Neural progenitor cell (in vitro differentiated cells): ENCODE data around the gene MICAL2. TPM values are rescaled to one million over a fixed set of nuclear protein-coding genes. Genes with fewer than 3 reads are reported as not detected.

ENCODE experiments used
- DNase-seq: peaks from one replicate; pipeline ENCODE4 v3.0.0-alpha.2; 2016; ENCODE audit warnings: low spot score
- H2AFZ ChIP-seq: fragments of 200-600 bp; sonication (generic); replicated peaks from 2 replicates; pipeline ENCODE4 v1.6.1; 2016; ENCODE audit warnings: antibody characterized with exemption
- H3F3A ChIP-seq: fragments of 200-600 bp; sonication (generic); 2 replicates; pipeline ENCODE4 v1.6.1; 2016; ENCODE audit warnings: antibody characterized with exemption, low read depth
- H3K27ac ChIP-seq: fragments of 200-600 bp; sonication (generic); 2 replicates; pipeline ENCODE4 v1.5.1; 2016; ENCODE audit warnings: mild to moderate bottlenecking
- H3K27me3 ChIP-seq: fragments of 200-600 bp; sonication (generic); 2 replicates; pipeline ENCODE4 v1.6.1; 2016; ENCODE audit warnings: mild to moderate bottlenecking, moderate library complexity
- H3K36me3 ChIP-seq: fragments of 200-600 bp; sonication (generic); 2 replicates; pipeline ENCODE4 v1.5.1; 2016
- H3K4me1 ChIP-seq: fragments of 200-600 bp; sonication (generic); 2 replicates; pipeline ENCODE4 v1.6.1; 2016; ENCODE audit warnings: mixed run types
- H3K4me2 ChIP-seq: fragments of 200-600 bp; sonication (generic); 2 replicates; pipeline ENCODE4 v1.6.1; 2016
- H3K4me3 ChIP-seq: fragments of 200-600 bp; sonication (generic); 2 replicates; pipeline ENCODE4 v1.5.1; 2016
- H3K79me2 ChIP-seq: fragments of 200-600 bp; sonication (generic); 2 replicates; pipeline ENCODE4 v1.6.1; 2016; ENCODE audit warnings: low read depth
- H3K9ac ChIP-seq: fragments of 200-600 bp; sonication (generic); 2 replicates; pipeline ENCODE4 v1.6.1; 2016
- H3K9me3 ChIP-seq: fragments of 200-600 bp; sonication (generic); 2 replicates; pipeline ENCODE4 v1.5.1; 2016; ENCODE audit warnings: low read depth
- H4K20me1 ChIP-seq: fragments of 200-600 bp; sonication (generic); 2 replicates; pipeline ENCODE4 v1.6.1; 2016; ENCODE audit warnings: low read depth
- H3K27ac Mint-ChIP-seq: 3 replicates; pipeline ENCODE4 v1.8.0; 2021; ENCODE audit warnings: mixed read lengths
- H3K27me3 Mint-ChIP-seq: 2 replicates; pipeline ENCODE4 v1.8.0; 2022; ENCODE audit warnings: low read depth, mild to moderate bottlenecking, inconsistent platforms, moderate library complexity, mixed read lengths; ENCODE audit not compliant: insufficient read depth
- H3K36me3 Mint-ChIP-seq: 3 replicates; pipeline ENCODE4 v1.8.0; 2021; ENCODE audit warnings: mixed read lengths
- H3K4me1 Mint-ChIP-seq: 3 replicates; pipeline ENCODE4 v1.8.0; 2021; ENCODE audit warnings: mixed read lengths
- H3K4me3 Mint-ChIP-seq: 3 replicates; pipeline ENCODE4 v1.8.0; 2021; ENCODE audit warnings: mild to moderate bottlenecking, moderate library complexity, mixed read lengths
- H3K9me3 Mint-ChIP-seq: 3 replicates; pipeline ENCODE4 v1.8.0; 2020; ENCODE audit warnings: mixed read lengths
- EZH2 ChIP-seq: fragments of 200-600 bp; sonication (generic); IDR thresholded peaks from 2 replicates; pipeline ENCODE4 v1.6.1; 2017; ENCODE audit warnings: antibody characterized with exemption, mild to moderate bottlenecking, moderate library complexity
- EZH2phosphoT487 ChIP-seq: fragments of 200-600 bp; sonication (generic); IDR thresholded peaks from 2 replicates; pipeline ENCODE4 v1.6.1; 2017; ENCODE audit warnings: antibody characterized with exemption
- total RNA-seq: library from RNA; depleted of rRNA; stranded (reverse); fragments of >200 nt; gene quantifications from 2 replicates; pipeline ENCODE4 v1.2.3, GENCODE V29; 2015; ENCODE audit warnings: low replicate concordance
- TF ChIP-seq, protein P1 (sequence below): fragments of 200-600 bp; sonication (generic); IDR thresholded peaks from 2 replicates; pipeline ENCODE4 v1.5.1; 2017; ENCODE audit warnings: antibody characterized with exemption, mild to moderate bottlenecking

The MICAL2 gene
- total RNA-seq, 1 donor from 2014 or later = 0.60 TPM

DNA sequence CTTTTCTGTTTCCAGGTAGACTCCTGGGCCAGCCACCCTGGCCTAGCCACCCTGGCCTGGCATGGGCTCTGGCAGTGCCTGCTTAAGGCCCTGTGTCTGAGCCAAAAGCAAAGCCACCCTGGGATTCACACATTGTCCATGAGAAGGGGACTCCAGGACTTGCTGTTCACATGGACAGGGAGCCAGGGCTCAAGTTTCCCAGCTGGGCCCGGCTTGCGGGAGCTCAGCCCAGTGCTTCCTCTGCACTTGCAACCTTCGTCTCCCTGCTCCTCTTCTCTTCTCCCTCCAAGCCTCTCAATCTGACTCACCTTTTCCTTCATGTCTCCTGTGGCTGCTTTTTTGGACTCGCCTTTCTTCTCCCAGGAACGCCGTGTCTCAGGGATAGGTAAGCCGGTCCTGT lies 130.3 kb downstream of the MICAL2 start:
- no peak for TF ChIP-seq EZH2phosphoT487
- TF ChIP-seq, protein P1, sequence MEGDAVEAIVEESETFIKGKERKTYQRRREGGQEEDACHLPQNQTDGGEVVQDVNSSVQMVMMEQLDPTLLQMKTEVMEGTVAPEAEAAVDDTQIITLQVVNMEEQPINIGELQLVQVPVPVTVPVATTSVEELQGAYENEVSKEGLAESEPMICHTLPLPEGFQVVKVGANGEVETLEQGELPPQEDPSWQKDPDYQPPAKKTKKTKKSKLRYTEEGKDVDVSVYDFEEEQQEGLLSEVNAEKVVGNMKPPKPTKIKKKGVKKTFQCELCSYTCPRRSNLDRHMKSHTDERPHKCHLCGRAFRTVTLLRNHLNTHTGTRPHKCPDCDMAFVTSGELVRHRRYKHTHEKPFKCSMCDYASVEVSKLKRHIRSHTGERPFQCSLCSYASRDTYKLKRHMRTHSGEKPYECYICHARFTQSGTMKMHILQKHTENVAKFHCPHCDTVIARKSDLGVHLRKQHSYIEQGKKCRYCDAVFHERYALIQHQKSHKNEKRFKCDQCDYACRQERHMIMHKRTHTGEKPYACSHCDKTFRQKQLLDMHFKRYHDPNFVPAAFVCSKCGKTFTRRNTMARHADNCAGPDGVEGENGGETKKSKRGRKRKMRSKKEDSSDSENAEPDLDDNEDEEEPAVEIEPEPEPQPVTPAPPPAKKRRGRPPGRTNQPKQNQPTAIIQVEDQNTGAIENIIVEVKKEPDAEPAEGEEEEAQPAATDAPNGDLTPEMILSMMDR = no peak
- no peak for TF ChIP-seq EZH2

DNA sequence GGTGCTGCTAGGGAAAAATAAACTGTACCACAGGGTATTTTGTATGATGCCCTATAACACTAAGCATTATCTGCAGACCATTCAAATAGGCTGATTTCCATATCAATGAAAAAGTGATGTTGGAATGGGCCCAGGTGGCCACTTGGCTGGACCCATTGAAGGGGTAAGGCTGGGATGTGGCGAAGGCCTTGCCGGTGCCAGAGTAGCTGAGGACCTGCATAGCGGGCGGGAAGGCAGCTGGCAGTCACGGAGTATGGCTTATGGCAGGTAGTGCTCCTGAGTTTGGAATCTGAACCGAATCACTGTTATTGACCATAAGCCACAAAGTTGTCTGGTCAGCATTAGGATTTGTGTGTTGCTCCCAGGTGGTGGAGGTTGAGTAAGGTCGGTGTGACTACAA lies 131.0 kb downstream of the MICAL2 start:
- Histone ChIP-seq H4K20me1 (no peaks in the 10 kb centered on the region), H3K9me3 (no peaks in the 10 kb centered on the region), H3K4me3 (no peak overlapping the region), H3K4me2 (no peak overlapping the region), H3F3A (no peaks in the 10 kb centered on the region), H3K27me3 (no peaks in the 10 kb centered on the region), H3K36me3 (no peaks in the 10 kb centered on the region), H3K79me2 (no peaks in the 10 kb centered on the region), H3K27ac (no peak overlapping the region), H2AFZ (no peak overlapping the region), H3K4me1 (peaks cover 22% of the 10 kb centered on the region), H3K9ac (no peak overlapping the region)
- DNase-seq = no peak
- no peak overlapping the region for H3K27ac Mint-ChIP-seq
- H3K27me3 Mint-ChIP-seq = peaks cover 5% of the 10 kb centered on the region
- H3K36me3 Mint-ChIP-seq = no peaks in the 10 kb centered on the region
- no peaks in the 10 kb centered on the region for H3K9me3 Mint-ChIP-seq
- TF ChIP-seq, protein P1 = no peak
- TF ChIP-seq EZH2phosphoT487 (no peak), EZH2 (no peak)
- no peak overlapping the region for H3K4me3 Mint-ChIP-seq
- no peaks in the 10 kb centered on the region for H3K4me1 Mint-ChIP-seq

More for the DNA sequence above, 130.3 kb downstream of the MICAL2 start:
- no peaks in the 10 kb centered on the region for H3K36me3 ChIP-seq
- Mint-ChIP-seq H3K27me3 (peaks cover 5% of the 10 kb centered on the region), H3K4me3 (no peak overlapping the region), H3K36me3 (no peaks in the 10 kb centered on the region), H3K9me3 (no peaks in the 10 kb centered on the region), H3K4me1 (no peaks in the 10 kb centered on the region), H3K27ac (no peak overlapping the region)
- no peak overlapping the region for H3K9ac ChIP-seq
- H2AFZ ChIP-seq = no peak overlapping the region
- no peaks in the 10 kb centered on the region for H3K27me3 ChIP-seq
- H3K27ac ChIP-seq = no peak overlapping the region
- H3K4me3 ChIP-seq = no peak overlapping the region
- no peaks in the 10 kb centered on the region for H4K20me1 ChIP-seq
- no peak overlapping the region for H3K4me2 ChIP-seq
- H3F3A ChIP-seq = no peaks in the 10 kb centered on the region
- DNase-seq = no peak
- H3K79me2 ChIP-seq = no peaks in the 10 kb centered on the region
- no peaks in the 10 kb centered on the region for H3K9me3 ChIP-seq
- peaks cover 19% of the 10 kb centered on the region for H3K4me1 ChIP-seq

DNA sequence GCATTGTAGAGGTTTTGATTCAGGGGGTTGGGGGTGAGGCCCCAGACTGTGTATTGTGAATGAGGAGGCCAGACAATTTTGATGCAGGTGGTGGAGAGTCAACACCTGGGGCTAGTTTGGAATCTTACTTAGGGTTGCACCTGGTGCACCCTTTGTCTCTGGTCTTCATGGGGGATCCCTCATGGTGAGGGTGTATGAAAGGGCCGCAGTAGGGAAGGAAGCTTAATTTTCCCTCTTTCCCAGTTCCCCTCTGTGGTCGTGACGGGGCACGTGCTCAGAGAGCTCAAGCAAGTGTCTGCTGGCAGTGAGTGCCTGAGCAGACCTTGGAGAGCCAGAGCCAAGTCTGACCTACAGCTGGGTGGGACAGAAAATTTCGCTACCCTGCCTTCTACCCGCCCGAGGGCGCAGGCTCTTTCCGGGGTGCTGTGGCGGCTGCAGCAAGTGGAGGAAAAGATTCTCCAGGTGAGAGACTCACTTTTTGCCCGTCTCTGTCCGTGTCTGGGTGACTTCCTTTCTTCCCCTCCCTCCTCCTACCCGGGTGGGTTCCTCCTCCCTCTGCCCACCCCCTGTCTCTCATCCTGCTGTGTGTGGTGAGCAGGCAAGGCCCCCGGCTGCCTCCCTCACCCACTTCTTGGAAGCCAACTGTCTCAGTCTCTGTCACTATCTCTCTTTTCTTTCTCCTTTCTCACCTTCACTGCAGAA lies 131.7 kb downstream of the MICAL2 start:
- H3K9ac ChIP-seq = no peak overlapping the region
- H3K36me3 ChIP-seq = no peaks in the 10 kb centered on the region
- H4K20me1 ChIP-seq = no peaks in the 10 kb centered on the region
- TF ChIP-seq EZH2phosphoT487 (no peak), EZH2 (no peak)
- TF ChIP-seq, protein P1 = no peak
- H3K27me3 Mint-ChIP-seq = peaks cover 5% of the 10 kb centered on the region
- no peak overlapping the region for H3K4me3 Mint-ChIP-seq
- H3K27ac ChIP-seq = no peak overlapping the region
- no peaks in the 10 kb centered on the region for H3F3A ChIP-seq
- no peaks in the 10 kb centered on the region for H3K36me3 Mint-ChIP-seq
- no peak overlapping the region for H3K4me2 ChIP-seq
- H3K4me3 ChIP-seq = no peak overlapping the region
- H3K4me1 Mint-ChIP-seq = no peaks in the 10 kb centered on the region
- H3K79me2 ChIP-seq = no peaks in the 10 kb centered on the region
- no peaks in the 10 kb centered on the region for H3K9me3 ChIP-seq
- no peaks in the 10 kb centered on the region for H3K9me3 Mint-ChIP-seq
- H2AFZ ChIP-seq = no peak overlapping the region
- peaks cover 22% of the 10 kb centered on the region for H3K4me1 ChIP-seq
- no peak for DNase-seq
- H3K27ac Mint-ChIP-seq = no peak overlapping the region
- no peaks in the 10 kb centered on the region for H3K27me3 ChIP-seq
